Measurements from ENCODE around the gene CD244.

CD244 gene

DNA sequence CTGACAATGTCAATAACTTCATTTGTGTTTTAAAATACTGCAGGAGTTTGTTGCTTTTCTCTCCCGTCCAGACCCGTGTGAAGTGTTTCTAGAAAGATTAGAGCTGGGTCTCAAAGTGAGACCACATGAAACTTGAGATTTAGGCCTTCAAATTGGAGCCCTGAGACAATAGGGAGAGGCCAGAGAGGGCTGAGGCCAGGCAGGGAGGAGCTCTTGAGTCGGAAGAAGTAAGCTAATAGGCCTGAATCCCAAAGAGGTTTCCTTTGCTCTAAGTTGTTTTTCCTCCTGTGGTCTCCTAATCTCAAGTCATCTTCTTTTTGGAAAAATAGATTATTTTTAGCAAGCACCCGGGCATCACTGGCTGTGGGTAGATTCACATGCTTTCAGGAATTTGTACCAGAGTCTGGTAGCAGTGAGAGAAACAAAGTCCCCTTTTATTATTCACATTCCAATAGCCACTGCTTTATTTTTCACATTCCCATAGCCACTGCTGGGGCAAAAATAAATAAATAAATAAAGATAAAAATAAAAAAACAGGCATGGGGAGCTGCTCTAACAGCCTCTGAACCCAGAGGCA is 25.6 kb downstream of the CD244 start:
- no peak overlapping the region for H3K4ac ChIP-seq (ENCODE audit: low read depth in 1 of 2, low read length in 2 of 2)
- 68% methylated on average over 2 of the region's 4 CpGs for WGBS
- no peak overlapping the region for H3K14ac ChIP-seq (ENCODE audit: low read length in 2 of 2)
- H4K91ac ChIP-seq (ENCODE audit: low read length): no peak overlapping the region
- H2BK15ac ChIP-seq (ENCODE audit: low read depth, poor library complexity, severe bottlenecking): no peak overlapping the region
- H3K27ac ChIP-seq (ENCODE audit: low read length, poor library complexity, severe bottlenecking): no peak overlapping the region
- H3K9me3 ChIP-seq (ENCODE audit: control insufficient read depth, low read length): no peaks in the 10 kb centered on the region
- no peak overlapping the region for H3K9ac ChIP-seq (ENCODE audit: low read length)
- no peak overlapping the region for H4K8ac ChIP-seq (ENCODE audit: low read length)
- no peak overlapping the region for H2BK12ac ChIP-seq (ENCODE audit: low read length in 2 of 2)
- H3K4me2 ChIP-seq (ENCODE audit: low read length, poor library complexity, severe bottlenecking): no peak overlapping the region
- no peaks in the 10 kb centered on the region for H3K4me1 ChIP-seq (ENCODE audit: control insufficient read depth, insufficient read depth, low read depth, low read length)
- H3K4me3 ChIP-seq (ENCODE audit: insufficient read depth in 1 of 2, low read depth in 1 of 2, low read length in 2 of 2): no peak overlapping the region
- no peaks in the 10 kb centered on the region for H3K36me3 ChIP-seq (ENCODE audit: control insufficient read depth in 1 of 2, insufficient read depth in 2 of 2, low read depth in 1 of 2, low read length in 2 of 2)
- H2BK5ac ChIP-seq (ENCODE audit: low read depth, low read length, poor library complexity, severe bottlenecking): no peak overlapping the region
- H2BK120ac ChIP-seq (ENCODE audit: low read depth, low read length): no peak overlapping the region
- no peak overlapping the region for H2AFZ ChIP-seq (ENCODE audit: low read depth, low read length)
- no peak for DNase-seq
- no peak overlapping the region for H3K23ac ChIP-seq (ENCODE audit: low read length in 2 of 2)
- H3K18ac ChIP-seq (ENCODE audit: low read depth in 1 of 2, low read length in 2 of 2): no peak overlapping the region
- no peak overlapping the region for H2AK5ac ChIP-seq (ENCODE audit: low read length, severe bottlenecking)
- H3K27me3 ChIP-seq (ENCODE audit: control insufficient read depth in 1 of 2, insufficient read depth in 1 of 2, low read length in 2 of 2): peaks cover 18 to 33% of the 10 kb centered on the region in 2 experiments
- H3K79me1 ChIP-seq (replicated peaks; ENCODE audit: low read length, poor library complexity, severe bottlenecking): no peaks in the 10 kb centered on the region

DNA sequence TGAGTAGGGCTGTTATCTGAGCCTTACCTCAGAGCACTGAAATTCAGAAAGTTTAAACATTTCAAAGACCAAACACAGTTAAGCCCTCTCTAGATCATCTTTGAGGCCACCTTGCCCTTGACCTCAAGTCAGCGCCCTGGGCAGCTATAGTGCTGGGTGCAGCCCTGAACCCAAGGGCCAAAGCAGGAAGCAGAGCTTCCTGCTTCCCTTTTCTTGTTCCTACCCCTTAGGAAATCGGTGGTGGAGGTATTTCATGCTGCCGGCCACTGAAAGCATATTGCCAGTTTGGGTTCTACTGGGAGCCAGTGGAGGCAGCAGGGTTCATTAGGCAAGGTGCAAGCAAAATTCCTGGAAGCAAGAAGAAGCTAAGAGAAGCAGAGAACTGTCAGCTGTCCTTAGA is 26.1 kb downstream of the CD244 start:
- Histone ChIP-seq H3K18ac (ENCODE audit: low read depth in 1 of 2, low read length in 2 of 2) (no peak overlapping the region), H2AK5ac (ENCODE audit: low read length, severe bottlenecking) (no peak overlapping the region), H3K36me3 (ENCODE audit: control insufficient read depth in 1 of 2, insufficient read depth in 2 of 2, low read depth in 1 of 2, low read length in 2 of 2) (no peaks in the 10 kb centered on the region), H3K4me2 (ENCODE audit: low read length, poor library complexity, severe bottlenecking) (no peak overlapping the region), H2BK5ac (ENCODE audit: low read depth, low read length, poor library complexity, severe bottlenecking) (no peak overlapping the region), H3K4ac (ENCODE audit: low read depth in 1 of 2, low read length in 2 of 2) (no peak overlapping the region), H3K14ac (ENCODE audit: low read length in 2 of 2) (no peak overlapping the region), H3K9ac (ENCODE audit: low read length) (no peak overlapping the region), H3K27ac (ENCODE audit: low read length, poor library complexity, severe bottlenecking) (no peak overlapping the region), H3K79me1 (replicated peaks; ENCODE audit: low read length, poor library complexity, severe bottlenecking) (no peaks in the 10 kb centered on the region), H2BK120ac (ENCODE audit: low read depth, low read length) (no peak overlapping the region), H2AFZ (ENCODE audit: low read depth, low read length) (no peak overlapping the region), H4K91ac (ENCODE audit: low read length) (no peak overlapping the region), H4K8ac (ENCODE audit: low read length) (no peak overlapping the region), H3K27me3 (ENCODE audit: control insufficient read depth in 1 of 2, insufficient read depth in 1 of 2, low read length in 2 of 2) (peaks cover 23 to 33% of the 10 kb centered on the region in 2 experiments), H2BK12ac (ENCODE audit: low read length in 2 of 2) (no peak overlapping the region), H3K4me1 (ENCODE audit: control insufficient read depth, insufficient read depth, low read depth, low read length) (no peaks in the 10 kb centered on the region), H3K23ac (ENCODE audit: low read length in 2 of 2) (no peak overlapping the region), H2BK15ac (ENCODE audit: low read depth, poor library complexity, severe bottlenecking) (no peak overlapping the region), H3K4me3 (ENCODE audit: insufficient read depth in 1 of 2, low read depth in 1 of 2, low read length in 2 of 2) (no peak overlapping the region), H3K9me3 (ENCODE audit: control insufficient read depth, low read length) (no peaks in the 10 kb centered on the region)
- WGBS: 47% methylated on average over 3 of the region's 3 CpGs
- no peak for DNase-seq

DNA sequence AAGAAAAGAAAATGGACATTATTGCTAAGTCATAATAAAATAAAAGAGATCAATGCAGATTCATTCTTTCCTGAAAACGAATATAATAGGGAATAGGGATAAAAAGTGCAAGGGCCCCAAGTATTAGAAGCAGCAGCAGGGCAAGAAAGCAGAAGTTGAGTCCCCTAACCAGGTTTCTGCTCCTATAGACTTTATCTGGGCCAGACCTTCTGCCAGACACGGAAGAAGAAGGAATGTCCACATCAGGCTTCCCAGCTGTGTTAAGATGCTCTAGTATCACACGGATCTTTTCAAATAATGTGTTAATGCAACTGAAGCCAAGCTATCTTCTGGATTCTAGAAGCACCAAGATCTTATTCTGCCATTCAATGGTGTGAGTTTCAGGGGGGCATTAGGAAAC is 26.9 kb downstream of the CD244 start:
- H4K91ac ChIP-seq (ENCODE audit: low read length): no peak overlapping the region
- 73% methylated on average over 3 of the region's 3 CpGs for WGBS
- DNase-seq: no peak
- no peaks in the 10 kb centered on the region for H3K9me3 ChIP-seq (ENCODE audit: control insufficient read depth, low read length)
- no peak overlapping the region for H2AFZ ChIP-seq (ENCODE audit: low read depth, low read length)
- no peak overlapping the region for H2BK15ac ChIP-seq (ENCODE audit: low read depth, poor library complexity, severe bottlenecking)
- H4K8ac ChIP-seq (ENCODE audit: low read length): no peak overlapping the region
- no peak overlapping the region for H3K4me3 ChIP-seq (ENCODE audit: insufficient read depth in 1 of 2, low read depth in 1 of 2, low read length in 2 of 2)
- H3K18ac ChIP-seq (ENCODE audit: low read depth in 1 of 2, low read length in 2 of 2): no peak overlapping the region
- H2AK5ac ChIP-seq (ENCODE audit: low read length, severe bottlenecking): no peak overlapping the region
- no peaks in the 10 kb centered on the region for H3K79me1 ChIP-seq (replicated peaks; ENCODE audit: low read length, poor library complexity, severe bottlenecking)
- no peak overlapping the region for H2BK5ac ChIP-seq (ENCODE audit: low read depth, low read length, poor library complexity, severe bottlenecking)
- no peak overlapping the region for H3K4ac ChIP-seq (ENCODE audit: low read depth in 1 of 2, low read length in 2 of 2)
- no peaks in the 10 kb centered on the region for H3K36me3 ChIP-seq (ENCODE audit: control insufficient read depth in 1 of 2, insufficient read depth in 2 of 2, low read depth in 1 of 2, low read length in 2 of 2)
- H3K27me3 ChIP-seq (ENCODE audit: control insufficient read depth in 1 of 2, insufficient read depth in 1 of 2, low read length in 2 of 2): peaks cover 31 to 33% of the 10 kb centered on the region in 2 experiments
- H2BK120ac ChIP-seq (ENCODE audit: low read depth, low read length): no peak overlapping the region
- H3K23ac ChIP-seq (ENCODE audit: low read length in 2 of 2): no peak overlapping the region
- H3K27ac ChIP-seq (ENCODE audit: low read length, poor library complexity, severe bottlenecking): no peak overlapping the region
- no peak overlapping the region for H2BK12ac ChIP-seq (ENCODE audit: low read length in 2 of 2)
- no peak overlapping the region for H3K4me2 ChIP-seq (ENCODE audit: low read length, poor library complexity, severe bottlenecking)
- H3K14ac ChIP-seq (ENCODE audit: low read length in 2 of 2): no peak overlapping the region
- no peaks in the 10 kb centered on the region for H3K4me1 ChIP-seq (ENCODE audit: control insufficient read depth, insufficient read depth, low read depth, low read length)
- no peak overlapping the region for H3K9ac ChIP-seq (ENCODE audit: low read length)

DNA sequence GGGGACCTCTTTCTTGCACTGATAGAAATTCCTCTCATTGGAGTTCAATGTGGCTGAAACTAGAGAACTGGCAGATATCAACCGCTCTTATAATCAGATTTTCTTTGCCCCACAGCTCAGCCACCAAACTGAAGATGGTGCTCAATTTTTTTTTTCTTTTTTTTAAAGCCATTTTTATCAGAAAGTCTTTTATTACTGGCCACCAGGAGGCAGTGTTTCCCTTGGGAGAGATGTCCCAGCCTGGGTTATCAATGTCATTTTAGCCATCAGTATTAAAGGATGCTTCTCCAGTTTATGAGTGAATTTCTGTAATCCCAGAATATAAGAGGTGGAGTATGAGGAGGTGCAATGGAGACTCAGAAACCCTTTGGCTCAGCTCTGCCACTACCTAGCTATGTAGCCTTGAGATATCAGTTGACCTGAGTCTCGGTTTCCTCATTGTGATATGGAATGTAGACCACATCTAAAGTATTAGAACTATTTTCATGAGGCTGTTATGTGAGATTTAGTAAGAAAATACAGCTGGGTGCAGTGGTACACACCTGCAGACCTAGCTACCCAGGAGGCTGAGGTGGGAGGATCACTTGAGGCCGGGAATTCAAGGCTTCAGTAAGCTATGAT is 27.6 kb downstream of the CD244 start:
- no peaks in the 10 kb centered on the region for H3K79me1 ChIP-seq (replicated peaks; ENCODE audit: low read length, poor library complexity, severe bottlenecking)
- H3K4ac ChIP-seq (ENCODE audit: low read depth in 1 of 2, low read length in 2 of 2): no peak overlapping the region
- no peaks in the 10 kb centered on the region for H3K36me3 ChIP-seq (ENCODE audit: control insufficient read depth in 1 of 2, insufficient read depth in 2 of 2, low read depth in 1 of 2, low read length in 2 of 2)
- H3K9me3 ChIP-seq (ENCODE audit: control insufficient read depth, low read length): no peaks in the 10 kb centered on the region
- no peak overlapping the region for H3K4me3 ChIP-seq (ENCODE audit: insufficient read depth in 1 of 2, low read depth in 1 of 2, low read length in 2 of 2)
- no peak overlapping the region for H2BK5ac ChIP-seq (ENCODE audit: low read depth, low read length, poor library complexity, severe bottlenecking)
- no peak overlapping the region for H2BK120ac ChIP-seq (ENCODE audit: low read depth, low read length)
- H2AK5ac ChIP-seq (ENCODE audit: low read length, severe bottlenecking): no peak overlapping the region
- no peak overlapping the region for H2BK15ac ChIP-seq (ENCODE audit: low read depth, poor library complexity, severe bottlenecking)
- H3K23ac ChIP-seq (ENCODE audit: low read length in 2 of 2): no peak overlapping the region
- H3K27me3 ChIP-seq (ENCODE audit: control insufficient read depth in 1 of 2, insufficient read depth in 1 of 2, low read length in 2 of 2): peaks cover 37 to 38% of the 10 kb centered on the region in 2 experiments
- no peaks in the 10 kb centered on the region for H3K4me1 ChIP-seq (ENCODE audit: control insufficient read depth, insufficient read depth, low read depth, low read length)
- H3K14ac ChIP-seq (ENCODE audit: low read length in 2 of 2): no peak overlapping the region
- 78% methylated on average over 3 of the region's 3 CpGs for WGBS
- no peak overlapping the region for H3K9ac ChIP-seq (ENCODE audit: low read length)
- H3K18ac ChIP-seq (ENCODE audit: low read depth in 1 of 2, low read length in 2 of 2): no peak overlapping the region
- no peak overlapping the region for H4K91ac ChIP-seq (ENCODE audit: low read length)
- H3K4me2 ChIP-seq (ENCODE audit: low read length, poor library complexity, severe bottlenecking): no peak overlapping the region
- no peak overlapping the region for H2BK12ac ChIP-seq (ENCODE audit: low read length in 2 of 2)
- H3K27ac ChIP-seq (ENCODE audit: low read length, poor library complexity, severe bottlenecking): no peak overlapping the region
- DNase-seq: peak; percentile 17
- H4K8ac ChIP-seq (ENCODE audit: low read length): no peak overlapping the region
- H2AFZ ChIP-seq (ENCODE audit: low read depth, low read length): no peak overlapping the region

Data from mesenchymal stem cell (in vitro differentiated cells and primary cell).